Stomach (tissue), 9 donors: Measurements from ENCODE around the gene DNAJC16. TPM values are rescaled to one million over a fixed set of nuclear protein-coding genes. Genes with fewer than 3 reads are reported as not detected.

Source experiments
- DNase-seq, 2 donors: peaks; one replicate each; pipeline versions ENCODE4 v3.0.0 to v3.0.0-alpha.2; 2013 to 2019
- H3K27ac ChIP-seq, 5 donors: fragments of 200-600 bp in 4 of 5; sonication (generic) in 4 of 5; one replicate each; pipeline ENCODE4 v1.5.1; 2013 to 2019; ENCODE audit warnings: mild to moderate bottlenecking in 1 of 5, moderate library complexity in 1 of 5
- H3K27me3 ChIP-seq, 3 donors: fragments of 200-600 bp; sonication (generic); one replicate each; pipeline ENCODE4 v1.5.1; 2017 to 2019; ENCODE audit warnings: mixed run types in 1 of 3
- H3K36me3 ChIP-seq, 4 donors: fragments of 200-600 bp; sonication (generic); 1 replicate in 3 of 4; 2 replicates in 1 of 4; pipeline ENCODE4 v1.5.1; 2016 to 2019
- H3K4me1 ChIP-seq, 4 donors: fragments of 200-600 bp; sonication (generic); one replicate each; pipeline ENCODE4 v1.5.1; 2016 to 2019
- H3K4me3 ChIP-seq, 4 donors: fragments of 200-600 bp; sonication (generic) in 3 of 4; one replicate each; pipeline ENCODE4 v1.5.1; 2016 to 2019; ENCODE audit warnings: mild to moderate bottlenecking in 1 of 4
- H3K9me3 ChIP-seq, 4 donors: fragments of 200-600 bp; sonication (generic); one replicate each; pipeline ENCODE4 v1.5.1; 2016 to 2019
- CTCF ChIP-seq, 7 experiments: fragments of 450-650 bp in 4 of 7; fragments of 200-600 bp in 3 of 7; sonication (generic) in 3 of 7; IDR thresholded peaks; one replicate each; pipeline ENCODE4 v1.5.1; 2016 to 2019; ENCODE audit warnings: antibody characterized with exemption in 7 of 7, control low read depth in 2 of 7, mild to moderate bottlenecking in 1 of 7
- EP300 ChIP-seq: sonication (generic); formaldehyde crosslinking; IDR thresholded peaks from one replicate; pipeline ENCODE4 v1.6.1; 2017; ENCODE audit warnings: antibody characterized with exemption
- POLR2A ChIP-seq, 4 donors: fragments of 450-650 bp; IDR thresholded peaks; one replicate each; pipeline ENCODE4 v1.6.1; 2016; ENCODE audit warnings: antibody characterized with exemption in 4 of 4, control low read depth in 2 of 4, mild to moderate bottlenecking in 1 of 4, moderate library complexity in 1 of 4
- POLR2AphosphoS5 ChIP-seq, 3 donors: sonication (generic); formaldehyde crosslinking; IDR thresholded peaks; one replicate each; pipeline ENCODE4 v1.6.1; 2016; ENCODE audit warnings: antibody characterized with exemption in 3 of 3
- WGBS, 5 donors: extraction: QIAGEN DNeasy Blood & Tissue Kit in 3 of 5; methylation state at CpG; one replicate each; pipeline versions ENCODE4 v1.1.5 to v1.1.7; 2013 to 2018; 5-methylcytosine and 5-hydroxymethylcytosine counted together
- intact Hi-C: fragments of 100-400 bp; cut with DNase I; formaldehyde crosslinking; loops from one replicate; pipeline ENCODE4 v1.15.1; 2023; ENCODE audit warnings: low total_unique reads
- polyA plus RNA-seq, 3 donors: library from polyadenylated mRNA; stranded (reverse); fragments of 200-250 nt; gene quantifications; one replicate each; pipeline ENCODE4 v1.2.3, GENCODE V29; 2013
- total RNA-seq, 5 donors: library from RNA; depleted of rRNA; stranded (reverse); fragments of >200 nt; gene quantifications; one replicate each; pipeline versions ENCODE4 v1.1.0 to v1.2.3, GENCODE V29; 2014 to 2016
- donor health status: healthy with polysubstance abuse.
- donor health status: Bipolar disorder and iron deficiency.
- donor health status: healthy.

DNAJC16 gene
- total and polyA plus RNA-seq, 8 donors: 1.8 to 26.4 (median 8.9) TPM

GRCh38 chr1:15538771-15539170, 12.1 kb downstream of the DNAJC16 start:
- 64 to 82% (median 71%) methylated on average over 6 of the region's 6 CpGs for WGBS, 5 donors
- Histone ChIP-seq H3K4me1 (no peaks in the 10 kb centered on the region), H3K4me3 (no peak overlapping the region), H3K27ac (no peak overlapping the region), H3K27me3 (no peaks in the 10 kb centered on the region), H3K36me3 (peaks cover 49 to 100% (median 99%) of the 10 kb centered on the region in 4 donors), H3K9me3 (no peaks in the 10 kb centered on the region)
- intact Hi-C loops: no loop called here
- no peak for TF ChIP-seq CTCF (IDR thresholded peaks at IDR 0.05)
- TF ChIP-seq POLR2AphosphoS5 (IDR thresholded peaks at IDR 0.05): no peak
- TF ChIP-seq POLR2A (IDR thresholded peaks at IDR 0.05): no peak
- TF ChIP-seq EP300: no peak
- DNase-seq: peak in 1 of 2 donors; percentile 23

GRCh38 chr1:15540186-15540585, 13.5 kb downstream of the DNAJC16 start:
- no peak overlapping the region for H3K27ac ChIP-seq
- DNase-seq: no peak
- TF ChIP-seq EP300: no peak
- no peak overlapping the region for H3K4me3 ChIP-seq
- no peaks in the 10 kb centered on the region for H3K4me1 ChIP-seq
- intact Hi-C loops: no loop called here
- no peaks in the 10 kb centered on the region for H3K9me3 ChIP-seq
- 91 to 94% (median 91%) methylated on average over 8 of the region's 8 CpGs for WGBS, 5 donors
- H3K27me3 ChIP-seq: no peaks in the 10 kb centered on the region
- H3K36me3 ChIP-seq: peaks cover 62 to 100% (median 100%) of the 10 kb centered on the region in 4 donors

DNA sequence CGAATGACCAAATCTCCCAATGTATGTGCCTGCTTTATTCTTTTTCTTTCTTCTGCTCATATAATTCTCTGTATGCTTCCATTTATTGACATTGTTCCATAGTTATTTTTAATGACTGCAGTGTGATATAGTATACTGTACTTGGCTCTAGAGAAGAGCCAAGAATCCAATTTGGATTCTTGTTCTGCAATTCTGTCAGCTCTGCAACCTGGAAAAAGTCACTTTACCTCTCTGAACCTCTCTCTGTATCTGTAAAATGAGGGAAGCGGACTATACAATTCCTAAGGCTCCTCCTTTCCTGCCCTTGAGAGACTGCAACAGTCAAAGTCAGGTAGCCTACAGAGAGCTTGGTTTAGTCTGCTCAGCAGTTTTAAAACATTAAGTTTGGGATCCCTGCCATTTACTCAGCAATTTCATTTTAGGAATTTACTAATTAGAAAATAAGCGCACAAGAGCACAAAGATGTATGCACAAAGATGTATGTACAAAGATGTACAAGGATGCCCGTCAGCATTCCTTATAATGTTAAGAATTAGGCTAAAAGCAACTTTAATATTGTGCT, 14.7 kb downstream of the DNAJC16 start:
- Histone ChIP-seq H3K27ac (no peak overlapping the region), H3K4me3 (no peak overlapping the region), H3K9me3 (no peaks in the 10 kb centered on the region), H3K36me3 (peaks cover 70 to 100% (median 100%) of the 10 kb centered on the region in 4 donors), H3K27me3 (no peaks in the 10 kb centered on the region), H3K4me1 (no peaks in the 10 kb centered on the region)
- no peak for DNase-seq
- no peak for TF ChIP-seq EP300
- TF ChIP-seq POLR2AphosphoS5 (IDR thresholded peaks at IDR 0.05): no peak
- no peak for TF ChIP-seq CTCF (IDR thresholded peaks at IDR 0.05)
- no peak for TF ChIP-seq POLR2A (IDR thresholded peaks at IDR 0.05)
- WGBS, 5 donors: 76 to 98% (median 97%) methylated on average over 4 of the region's 4 CpGs
- intact Hi-C loops: no loop called here

DNA sequence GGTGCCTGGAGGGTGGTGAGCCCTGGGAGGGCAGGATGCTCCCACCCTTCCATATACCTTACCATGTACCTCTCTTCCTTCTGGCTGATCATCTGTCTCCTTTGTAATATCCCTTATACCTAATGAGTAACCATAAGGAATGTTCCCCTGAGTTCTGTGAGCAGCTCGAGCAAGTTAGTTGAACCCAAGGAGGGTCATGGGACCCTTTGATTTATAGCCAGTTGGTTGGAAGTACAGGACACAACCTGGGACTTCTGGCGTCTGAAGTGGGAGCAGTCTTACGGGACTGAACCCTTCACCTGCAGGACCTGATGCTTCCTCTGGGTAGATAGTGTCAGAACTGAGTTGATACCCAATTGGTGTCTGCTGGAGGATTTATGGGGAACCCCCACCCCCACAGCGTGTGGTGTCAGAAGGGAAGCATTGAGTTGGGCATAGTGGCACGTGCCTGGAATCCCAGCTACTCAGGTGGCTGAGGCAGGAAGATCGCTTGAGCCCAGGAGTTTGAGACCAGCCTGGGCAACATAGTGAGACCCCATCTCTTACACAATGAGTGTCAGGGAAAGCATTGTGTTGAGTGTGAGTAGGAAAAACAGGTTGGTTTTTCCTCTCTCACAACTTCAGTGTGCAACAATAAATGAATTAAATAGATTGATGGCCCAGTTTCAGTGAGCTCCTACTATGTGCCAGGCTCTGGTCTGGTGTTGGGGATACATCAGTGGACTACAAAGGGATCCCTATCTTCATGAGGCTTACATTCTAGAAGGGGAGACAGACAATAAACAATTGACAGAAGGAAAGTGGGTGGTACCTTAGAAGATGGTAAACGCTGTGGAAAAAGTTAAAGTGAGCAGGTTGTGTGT, 16.0 kb downstream of the DNAJC16 start:
- intact Hi-C loops: no loop called here
- H3K4me3 ChIP-seq: no peak overlapping the region
- H3K4me1 ChIP-seq: no peaks in the 10 kb centered on the region
- no peak for TF ChIP-seq POLR2A (IDR thresholded peaks at IDR 0.05)
- TF ChIP-seq CTCF (IDR thresholded peaks at IDR 0.05): no peak
- TF ChIP-seq EP300: no peak
- TF ChIP-seq POLR2AphosphoS5 (IDR thresholded peaks at IDR 0.05): no peak
- no peaks in the 10 kb centered on the region for H3K27me3 ChIP-seq
- no peak overlapping the region for H3K27ac ChIP-seq
- peaks cover 66 to 100% (median 100%) of the 10 kb centered on the region in 4 donors for H3K36me3 ChIP-seq
- H3K9me3 ChIP-seq: no peaks in the 10 kb centered on the region
- 80 to 96% (median 88%) methylated on average over 4 to 7 of the region's 7 CpGs for WGBS, 5 donors
- DNase-seq: no peak

DNA sequence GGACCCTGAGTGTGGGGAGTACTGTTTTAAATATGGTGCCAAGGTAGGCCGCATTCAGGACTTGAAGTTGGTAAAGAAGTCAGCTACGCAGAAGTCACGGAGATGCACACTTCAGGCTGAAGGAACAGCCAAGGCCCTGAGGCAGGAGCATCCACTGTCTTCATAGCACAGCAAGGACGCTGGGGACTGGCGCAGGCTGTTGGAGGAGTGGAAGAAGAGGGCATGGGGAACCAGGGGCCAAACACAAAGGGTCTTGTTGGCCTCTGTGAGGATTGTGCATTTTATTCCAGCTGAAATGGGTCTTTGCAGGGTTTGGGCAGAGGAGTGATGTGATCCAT, 16.6 kb downstream of the DNAJC16 start:
- no peak for TF ChIP-seq EP300
- TF ChIP-seq POLR2A (IDR thresholded peaks at IDR 0.05): no peak
- TF ChIP-seq POLR2AphosphoS5 (IDR thresholded peaks at IDR 0.05): no peak
- TF ChIP-seq CTCF (IDR thresholded peaks at IDR 0.05): no peak
- H3K4me3 ChIP-seq: no peak overlapping the region
- H3K4me1 ChIP-seq: no peaks in the 10 kb centered on the region
- DNase-seq: no peak
- no peaks in the 10 kb centered on the region for H3K27me3 ChIP-seq
- H3K27ac ChIP-seq: no peak overlapping the region
- peaks cover 68 to 100% (median 100%) of the 10 kb centered on the region in 4 donors for H3K36me3 ChIP-seq
- no peaks in the 10 kb centered on the region for H3K9me3 ChIP-seq
- intact Hi-C loops: no loop called here
- WGBS, 5 donors: 90 to 97% (median 94%) methylated on average over 5 of the region's 5 CpGs
